A549 (cell line): Measurements from ENCODE around the gene MATK. TPM values are rescaled to one million over a fixed set of nuclear protein-coding genes. Genes with fewer than 3 reads are reported as not detected.

Source experiments
- ATAC-seq, 2 experiments: fragments of 200-7000 bp in 1 of 2; fragments of >200 bp in 1 of 2; cut with Nextera tagmentation in 1 of 2; cut with Tn5 transposase in 1 of 2; 3 replicates each; pipeline versions ENCODE4 v1.8.0 to v1.9.1; 2018 to 2020; ENCODE audit warnings: mild to moderate bottlenecking in 1 of 2, moderate library complexity in 1 of 2
- CTCF ChIA-PET: fragments of 300-600 bp; sonication (Branson Sonifier 250); formaldehyde crosslinking; extraction: SDS; loops from one replicate; lab custom pipeline; 2021; ENCODE audit warnings: antibody characterized with exemption, inconsistent platforms; lab: Yijun Ruan, JAX
- POLR2A ChIA-PET: fragments of 350-600 bp; formaldehyde crosslinking; extraction: SDS; loops from one replicate; lab custom pipeline; 2021; ENCODE audit warnings: antibody characterized with exemption, inconsistent platforms; lab: Yijun Ruan, JAX
- DNase-seq, 2 experiments: peaks; one replicate each; pipeline versions ENCODE4 v3.0.0 to v3.0.0-alpha.2; 2011 to 2016; ENCODE audit warnings: low read depth in 1 of 2, low spot score in 1 of 2
- FAIRE-seq: peaks from 2 replicates; lab custom pipeline; 2011; peaks lifted over from hg19 to GRCh38; lab: Jason Lieb, UNC
- H3K27ac ChIP-seq, 2 experiments: fragments of >200 bp; sonication (Bioruptor Twin); formaldehyde crosslinking; 3 replicates each; pipeline ENCODE4 v1.5.1; 2016 to 2017
- H3K4me1 ChIP-seq: fragments of >200 bp; sonication (Bioruptor Twin); formaldehyde crosslinking; 3 replicates; pipeline ENCODE4 v1.6.1; 2016
- H3K4me2 ChIP-seq: fragments of >200 bp; sonication (Bioruptor Twin); formaldehyde crosslinking; 3 replicates; pipeline ENCODE4 v1.6.1; 2016
- H3K4me3 ChIP-seq: fragments of >200 bp; sonication (Bioruptor Twin); formaldehyde crosslinking; 3 replicates; pipeline ENCODE4 v1.5.1; 2016
- H3K9me3 ChIP-seq: fragments of >200 bp; sonication (Bioruptor Twin); formaldehyde crosslinking; 3 replicates; pipeline ENCODE4 v1.6.1; 2016
- ATOH8 ChIP-seq: fragments of 250-450 bp; sonication (Bioruptor Pico); IDR thresholded peaks from 2 replicates; pipeline ENCODE4 v1.5.0; 2020; ENCODE audit warnings: low read depth, mild to moderate bottlenecking, moderate library complexity
- CBX8 ChIP-seq: fragments of 200-600 bp; sonication (generic); IDR thresholded peaks from 2 replicates; pipeline ENCODE4 v1.6.1; 2016
- CHD4 ChIP-seq: fragments of 200-600 bp; sonication (generic); IDR thresholded peaks from 2 replicates; pipeline ENCODE4 v1.6.1; 2016; ENCODE audit warnings: antibody characterized with exemption, mild to moderate bottlenecking, borderline replicate concordance
- EHMT2 ChIP-seq: fragments of 200-600 bp; sonication (generic); IDR thresholded peaks from 2 replicates; pipeline ENCODE4 v1.6.1; 2016; ENCODE audit warnings: antibody characterized with exemption, low read depth, mild to moderate bottlenecking, moderate library complexity
- ELK1 ChIP-seq: fragments of 150-350 bp; IDR thresholded peaks from 2 replicates; pipeline ENCODE4 v1.6.1; 2014; ENCODE audit warnings: low read depth, mild to moderate bottlenecking, low read length
- EP300 ChIP-seq, 2 experiments: fragments of >200 bp; sonication (Bioruptor Twin); formaldehyde crosslinking; IDR thresholded peaks; 2 replicates in 1 of 2; 3 replicates in 1 of 2; pipeline ENCODE4 v1.6.1; 2016 to 2017
- HOXA7 ChIP-seq: fragments of 250-450 bp; sonication (Bioruptor Pico); IDR thresholded peaks from 2 replicates; pipeline ENCODE4 v1.5.0; 2020; ENCODE audit warnings: mild to moderate bottlenecking, moderate library complexity
- HOXB13 ChIP-seq: fragments of 250-450 bp; sonication (Bioruptor Pico); IDR thresholded peaks from 2 replicates; pipeline ENCODE4 v1.5.0; 2020; ENCODE audit warnings: low read depth, mild to moderate bottlenecking, moderate library complexity
- JUNB ChIP-seq: fragments of >200 bp; sonication (Bioruptor Twin); formaldehyde crosslinking; IDR thresholded peaks from 2 replicates; pipeline ENCODE4 v1.6.1; 2016
- KDM1A ChIP-seq: fragments of 200-600 bp; sonication (generic); IDR thresholded peaks from 2 replicates; pipeline ENCODE4 v1.6.1; 2016; ENCODE audit warnings: low read depth, mild to moderate bottlenecking
- KDM5A ChIP-seq: fragments of 200-600 bp; sonication (generic); IDR thresholded peaks from 2 replicates; pipeline ENCODE4 v1.6.1; 2016; ENCODE audit warnings: antibody characterized with exemption, mild to moderate bottlenecking
- MAFK ChIP-seq: fragments of 450-650 bp; IDR thresholded peaks from 2 replicates; pipeline ENCODE4 v1.6.1; 2014; ENCODE audit not compliant: partially characterized antibody
- MAX ChIP-seq: IDR thresholded peaks from 2 replicates; pipeline ENCODE4 v1.6.1; 2012
- MYC ChIP-seq: IDR thresholded peaks from 2 replicates; pipeline ENCODE4 v1.6.1; 2012; ENCODE audit warnings: mild to moderate bottlenecking, inconsistent platforms, low read length, improper control_type of control experiment, borderline replicate concordance
- POLR2A ChIP-seq: IDR thresholded peaks from 2 replicates; pipeline ENCODE4 v1.6.1; 2012; ENCODE audit warnings: mild to moderate bottlenecking, low read length
- POLR2AphosphoS2 ChIP-seq: conservative IDR thresholded peaks from 2 replicates; pipeline ENCODE4 v1.6.1; 2012; ENCODE audit warnings: low read length, improper control_type of control experiment, inconsistent platforms
- RCOR1 ChIP-seq: fragments of 150-350 bp; IDR thresholded peaks from 2 replicates; pipeline ENCODE4 v1.6.1; 2014; ENCODE audit warnings: antibody characterized with exemption, low read length, low read depth
- SMC3 ChIP-seq: fragments of >200 bp; sonication (Bioruptor Twin); formaldehyde crosslinking; IDR thresholded peaks from 3 replicates; pipeline ENCODE4 v1.6.1; 2018; ENCODE audit warnings: inconsistent platforms
- USF2 ChIP-seq: fragments of 450-650 bp; IDR thresholded peaks from 2 replicates; pipeline ENCODE4 v1.6.1; 2014; ENCODE audit warnings: antibody characterized with exemption
- ZC3H11A ChIP-seq: fragments of 450-650 bp; IDR thresholded peaks from 2 replicates; pipeline ENCODE4 v1.6.1; 2014; ENCODE audit warnings: antibody characterized with exemption, mild to moderate bottlenecking
- ZNF302 ChIP-seq: fragments of 250-450 bp; sonication (Bioruptor Pico); IDR thresholded peaks from 2 replicates; pipeline ENCODE4 v1.9.0; 2021; ENCODE audit warnings: inconsistent platforms, mild to moderate bottlenecking, moderate library complexity
- WGBS: methylation state at CpG from one replicate; pipeline ENCODE4 v1.1.6; 2017; ENCODE audit errors: missing lambda C conversion rate; 5-methylcytosine and 5-hydroxymethylcytosine counted together
- polyA plus RNA-seq, 4 experiments: library from polyadenylated mRNA; depleted of rRNA in 3 of 4; stranded (reverse); fragments of >200 nt; fragmentation: RNase III in 1 of 4; extraction: RNeasy Plus Mini Kit Qiagen cat#74134 plus additional on column Dnase treatment in 1 of 4; gene quantifications; 2 replicates in 3 of 4; 3 replicates in 1 of 4; pipeline ENCODE4 v1.2.3, GENCODE V29; 2011 to 2017
- TF ChIP-seq, protein P1 (sequence below): fragments of 250-450 bp; sonication (Bioruptor Pico); IDR thresholded peaks from 2 replicates; pipeline ENCODE4 v1.5.0; 2021; ENCODE audit warnings: mild to moderate bottlenecking, moderate library complexity, borderline replicate concordance

Gene MATK
- polyA plus RNA-seq, 2 of the 4 experiments (the other 2 are of a cell fraction) = 0.12 to 0.45 TPM

DNA sequence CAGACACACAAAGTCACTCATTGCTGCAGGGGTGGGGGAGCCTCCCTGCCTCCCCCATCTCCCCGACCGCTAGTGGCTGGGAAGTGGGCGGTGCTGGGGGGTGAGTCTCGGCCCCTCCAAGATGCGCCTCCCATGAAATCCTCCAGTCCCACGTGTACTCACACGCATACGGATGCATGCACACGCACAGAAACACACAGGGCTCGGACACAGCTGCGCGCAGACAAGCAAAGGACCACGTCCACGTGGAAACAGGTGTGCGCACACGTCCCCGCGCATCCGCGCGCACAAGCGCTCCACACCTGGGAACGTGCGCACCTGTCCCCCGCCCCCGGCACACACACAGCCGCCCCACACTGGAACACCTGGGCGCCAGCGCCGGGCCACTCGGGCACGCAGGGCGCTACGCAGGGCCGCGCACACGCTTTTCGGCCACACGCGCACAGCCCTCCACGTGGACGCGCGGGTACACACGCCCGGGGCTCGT, 687 bp downstream of the MATK start:
- H3K27ac ChIP-seq = peak overlapping the region in 1 of 2 experiments; percentile 72; a peak in 3 of 6 replicates
- ATAC-seq (peak in 1 of 2 experiments; percentile 43; a peak in 3 of 6 replicates), DNase-seq (no peak), FAIRE-seq (no peak)
- H3K4me1 ChIP-seq = peaks cover 9% of the 10 kb centered on the region; the same call in 1 of the 3 replicates
- WGBS = 100% methylated on average over 1 of the region's 47 CpGs
- H3K4me2 ChIP-seq = peak overlapping the region; percentile 74
- ChIA-PET CTCF (no interaction called here), POLR2A (no interaction called here)
- no peak overlapping the region for H3K4me3 ChIP-seq
- H3K9me3 ChIP-seq = peaks cover 19% of the 10 kb centered on the region
- TF ChIP-seq POLR2A (no peak), EHMT2 (no peak), CHD4 (no peak)

DNA sequence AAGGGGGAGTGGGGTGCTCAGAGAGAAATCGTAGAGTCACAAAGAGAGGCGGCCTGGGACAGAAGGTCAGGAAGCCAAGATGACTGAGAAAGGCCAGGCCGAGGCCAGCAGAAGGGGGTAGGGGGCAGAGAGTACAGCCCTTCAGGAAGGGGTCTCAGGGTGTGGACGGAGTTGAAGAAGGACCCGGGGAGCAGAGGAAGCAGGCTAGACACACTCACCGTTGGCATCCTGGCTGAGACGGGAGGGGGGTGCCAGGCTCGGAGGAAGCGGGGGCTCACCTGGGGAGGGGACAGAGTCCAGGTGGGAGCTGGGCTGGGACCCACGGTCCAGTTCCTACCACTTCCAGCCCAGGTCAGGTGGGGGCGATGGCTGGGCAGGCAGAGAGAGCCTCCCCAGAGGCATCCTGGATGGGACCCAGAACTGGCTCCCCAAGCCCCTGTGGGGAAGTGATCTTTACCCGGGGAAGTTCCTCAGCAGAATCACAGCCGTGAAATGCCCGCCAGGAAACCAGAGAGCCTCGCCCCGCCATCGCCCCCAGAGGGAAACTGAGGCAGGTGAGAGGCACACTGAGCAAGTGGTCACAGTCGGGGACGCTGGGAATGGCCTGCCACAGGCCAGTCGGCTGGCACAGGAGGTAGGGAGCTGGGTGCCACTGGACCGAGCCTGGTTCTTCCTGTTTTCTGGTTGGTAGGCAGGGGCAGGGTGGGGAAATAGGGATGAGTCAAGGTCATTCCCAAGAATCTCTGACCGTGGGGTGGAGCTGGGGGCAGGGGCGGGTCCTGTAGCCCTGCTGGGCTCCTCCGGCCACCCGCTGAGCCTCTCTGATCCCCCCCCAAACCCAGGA, 1.4 kb downstream of the MATK start:
- TF ChIP-seq EP300 (IDR thresholded peaks at IDR 0.05) = no peak
- Histone ChIP-seq H3K9me3 (peaks cover 19% of the 10 kb centered on the region), H3K4me1 (peaks cover 9% of the 10 kb centered on the region; the same call in 1 of the 3 replicates), H3K27ac (peak overlapping the region in 1 of 2 experiments; percentile 72; a peak in 4 of 6 replicates), H3K4me3 (no peak overlapping the region), H3K4me2 (peak overlapping the region; percentile 74)
- FAIRE-seq = no peak
- ChIA-PET POLR2A (no interaction called here), CTCF (interaction anchor here (0.8 kb wide), 1 partner anchor 184 kb away, joined by 3 read pairs; no protein-coding TSS in a partner anchor)
- 23% methylated on average over 10 of the region's 25 CpGs for WGBS
- DNase-seq = peak in 1 of 2 experiments; percentile 41
- peak; percentile 65 to 76; a peak in 5 of 6 replicates for ATAC-seq

DNA sequence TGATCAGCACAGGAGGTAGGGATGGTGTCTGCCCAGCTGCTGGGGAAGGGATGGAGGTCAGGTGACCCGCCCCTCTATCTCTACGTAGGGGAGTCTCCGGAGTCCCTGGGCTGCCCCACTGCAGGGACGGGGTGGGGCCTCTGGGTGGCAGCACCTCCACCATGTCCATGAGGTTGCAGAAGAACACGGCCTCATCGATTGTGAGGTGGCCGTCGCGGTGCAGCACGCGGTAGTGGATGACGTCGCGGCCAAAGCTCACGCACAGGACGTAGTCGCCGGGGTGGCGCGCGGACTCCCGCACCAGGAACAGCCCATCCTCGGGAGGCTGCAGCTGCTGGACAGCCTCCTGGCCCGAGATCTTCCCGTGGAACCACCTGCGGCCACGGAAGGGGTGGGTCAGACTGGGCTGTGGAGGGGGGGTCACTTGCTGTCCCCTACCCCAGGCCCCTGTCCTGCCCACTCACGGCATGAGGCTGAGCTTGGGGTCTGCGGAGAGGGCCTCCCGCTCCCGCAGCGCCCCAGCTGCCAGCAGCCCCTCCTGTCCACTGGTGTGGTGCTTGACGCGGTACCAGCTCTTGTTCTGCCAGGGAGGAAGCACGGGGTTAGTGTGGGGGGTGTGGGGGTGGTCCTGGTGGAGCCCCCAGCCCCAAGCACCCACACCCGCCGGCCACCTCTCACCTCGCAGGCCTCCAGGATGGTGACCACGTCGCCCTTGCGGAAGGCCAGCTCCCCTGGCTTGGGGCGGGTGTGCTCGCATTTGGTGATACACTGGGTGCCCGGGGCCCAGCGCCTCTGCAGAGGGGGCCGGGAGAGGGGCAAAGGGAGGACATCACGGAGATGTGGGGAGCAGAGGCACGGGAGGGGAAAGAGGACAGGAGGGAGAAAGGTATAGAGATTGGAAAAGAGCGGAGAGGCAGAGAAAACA, 2.3 kb downstream of the MATK start:
- peak; percentile 33 to 58; a peak in 3 of 6 replicates for ATAC-seq
- TF ChIP-seq, protein P1, sequence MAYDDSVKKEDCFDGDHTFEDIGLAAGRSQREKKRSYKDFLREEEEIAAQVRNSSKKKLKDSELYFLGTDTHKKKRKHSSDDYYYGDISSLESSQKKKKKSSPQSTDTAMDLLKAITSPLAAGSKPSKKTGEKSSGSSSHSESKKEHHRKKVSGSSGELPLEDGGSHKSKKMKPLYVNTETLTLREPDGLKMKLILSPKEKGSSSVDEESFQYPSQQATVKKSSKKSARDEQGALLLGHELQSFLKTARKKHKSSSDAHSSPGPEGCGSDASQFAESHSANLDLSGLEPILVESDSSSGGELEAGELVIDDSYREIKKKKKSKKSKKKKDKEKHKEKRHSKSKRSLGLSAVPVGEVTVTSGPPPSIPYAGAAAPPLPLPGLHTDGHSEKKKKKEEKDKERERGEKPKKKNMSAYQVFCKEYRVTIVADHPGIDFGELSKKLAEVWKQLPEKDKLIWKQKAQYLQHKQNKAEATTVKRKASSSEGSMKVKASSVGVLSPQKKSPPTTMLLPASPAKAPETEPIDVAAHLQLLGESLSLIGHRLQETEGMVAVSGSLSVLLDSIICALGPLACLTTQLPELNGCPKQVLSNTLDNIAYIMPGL = no peak
- TF ChIP-seq MAX = 0 out of 2 replicates have a peak, but pooled peaks have one; percentile 24
- no peak for FAIRE-seq
- Histone ChIP-seq H3K9me3 (peaks cover 19% of the 10 kb centered on the region), H3K4me2 (no peak overlapping the region; the same call in 2 of the 3 replicates), H3K4me1 (peaks cover 9% of the 10 kb centered on the region; the same call in 1 of the 3 replicates), H3K4me3 (no peak overlapping the region), H3K27ac (no peak overlapping the region)
- POLR2A ChIA-PET = no interaction called here
- peak in 1 of 2 experiments; percentile 39 for DNase-seq
- WGBS = 44% methylated on average over 5 of the region's 49 CpGs
- CTCF ChIA-PET = interaction anchor here (0.6 to 1.3 kb wide), 3 partner anchors 10 to 185 kb away, joined by 3 read pairs; no protein-coding TSS in a partner anchor

GRCh38 chr19:3782903-3783302, 3.3 kb downstream of the MATK start:
- no peak for FAIRE-seq
- CTCF ChIA-PET = interaction anchor here (1.3 kb wide), 1 partner anchor 9 kb away, joined by 3 read pairs; no protein-coding TSS in a partner anchor
- WGBS = 65% methylated on average over 5 of the region's 13 CpGs
- TF ChIP-seq RCOR1 = no peak
- TF ChIP-seq SMC3 = no peak
- no peak for TF ChIP-seq KDM5A
- no peak for TF ChIP-seq ZNF302 (CRISPR knock-in tag)
- TF ChIP-seq CBX8 = no peak
- TF ChIP-seq MYC = no peak
- no peak for TF ChIP-seq ZC3H11A
- TF ChIP-seq ATOH8 (CRISPR knock-in tag) = no peak
- no peak for TF ChIP-seq USF2
- TF ChIP-seq HOXB13 (CRISPR knock-in tag) = no peak
- TF ChIP-seq JUNB = no peak
- TF ChIP-seq CHD4 = no peak
- no peak for TF ChIP-seq HOXA7 (CRISPR knock-in tag)
- TF ChIP-seq MAFK = no peak
- no peak for TF ChIP-seq ELK1
- no peak for TF ChIP-seq KDM1A
- TF ChIP-seq POLR2AphosphoS2 = no peak

More at GRCh38 chr19:3782903-3783302, 3.3 kb downstream of the MATK start:
- DNase-seq = no peak
- Histone ChIP-seq H3K9me3 (peaks cover 19% of the 10 kb centered on the region), H3K4me1 (peaks cover 9% of the 10 kb centered on the region; the same call in 1 of the 3 replicates), H3K4me3 (no peak overlapping the region), H3K4me2 (no peak overlapping the region), H3K27ac (no peak overlapping the region)
- POLR2A ChIA-PET = no interaction called here
- no peak for ATAC-seq
